ENCODE results near the gene CDH13.

GRCh38 chr16:82612263-82612662 lies 14.5 kb upstream of the CDH13 start:
- no peak for TF ChIP-seq CTCF (conservative IDR thresholded peaks at IDR 0.05; ENCODE audit: low read depth in 2 of 2)
- no peak for TF ChIP-seq POLR2AphosphoS5 (IDR thresholded peaks at IDR 0.05; ENCODE audit: low read depth)
- TF ChIP-seq EZH2phosphoT487 (IDR thresholded peaks at IDR 0.05; ENCODE audit: unreplicated experiment), result no peak
- TF ChIP-seq EZH2 (IDR thresholded peaks at IDR 0.05; ENCODE audit: low read depth, unreplicated experiment), result no peak
- TF ChIP-seq CREB1 (CRISPR knock-in tag; IDR thresholded peaks at IDR 0.05; ENCODE audit: low read depth), result no peak
- no peak for TF ChIP-seq ZNF114 (CRISPR knock-in tag; IDR thresholded peaks at IDR 0.05)
- no peak for TF ChIP-seq REST (IDR thresholded peaks at IDR 0.05; ENCODE audit: unreplicated experiment)

Data from GM23338 (cell line).